IMR-90 (cell line): Measurements from ENCODE around the gene SLX4IP. TPM values are rescaled to one million over a fixed set of nuclear protein-coding genes. Genes with fewer than 3 reads are reported as not detected.

Source experiments
- ATAC-seq: fragments of 200-7000 bp; cut with Tn5 transposase; 2 replicates; pipeline ENCODE4 v1.9.1; 2020; ENCODE audit warnings: low read depth, mild to moderate bottlenecking, moderate library complexity
- BruUV-seq: library from RNA; stranded (reverse); fragments of 400-500 nt; replicated peaks from 2 replicates; lab custom pipeline; 2021; lab: Mats Ljungman, UMichigan
- CTCF ChIA-PET: fragments of 300-600 bp; formaldehyde crosslinking; extraction: SDS; loops from one replicate; lab custom pipeline; 2021; ENCODE audit warnings: antibody characterized with exemption; lab: Yijun Ruan, JAX
- POLR2A ChIA-PET: fragments of 300-600 bp; sonication (Branson Sonifier 250); formaldehyde crosslinking; loops from one replicate; lab custom pipeline; 2022; ENCODE audit warnings: antibody characterized with exemption; ENCODE audit not compliant: unreplicated experiment; lab: Charles Lee
- DNase-seq: peaks from one replicate; pipeline ENCODE4 v3.0.0; 2013
- H2AFZ ChIP-seq: replicated peaks from 2 replicates; pipeline ENCODE3; 2013; ENCODE audit warnings: low read length, mild to moderate bottlenecking; ENCODE audit not compliant: poor library complexity
- H2AK5ac ChIP-seq: 2 replicates; pipeline ENCODE4 v1.6.1; 2013; ENCODE audit warnings: low read depth, low read length, inconsistent platforms
- H2AK9ac ChIP-seq: replicated peaks from 2 replicates; pipeline ENCODE3; 2013; ENCODE audit warnings: mild to moderate bottlenecking, low read depth, low read length, moderate library complexity; ENCODE audit not compliant: poor library complexity
- H2BK120ac ChIP-seq: 2 replicates; pipeline ENCODE4 v1.6.1; 2013; ENCODE audit warnings: low read depth, low read length, inconsistent platforms
- H2BK15ac ChIP-seq: 3 replicates; pipeline ENCODE4 v1.6.1; 2013; ENCODE audit warnings: low read depth, low read length, inconsistent platforms
- H2BK20ac ChIP-seq: 2 replicates; pipeline ENCODE4 v1.6.1; 2013; ENCODE audit warnings: low read depth, mild to moderate bottlenecking, inconsistent platforms, low read length, moderate library complexity
- H2BK5ac ChIP-seq: 2 replicates; pipeline ENCODE4 v1.6.1; 2013; ENCODE audit warnings: mild to moderate bottlenecking, low read depth, low read length, inconsistent platforms; ENCODE audit not compliant: poor library complexity, severe bottlenecking
- H3K14ac ChIP-seq: replicated peaks from 2 replicates; pipeline ENCODE4 v1.6.1; 2013; ENCODE audit warnings: low read depth, low read length, inconsistent platforms
- H3K18ac ChIP-seq: 2 replicates; pipeline ENCODE4 v1.6.1; 2013; ENCODE audit warnings: low read depth, low read length, control low read depth
- H3K23ac ChIP-seq: 2 replicates; pipeline ENCODE4 v1.6.1; 2013; ENCODE audit warnings: low read depth, low read length, inconsistent platforms
- H3K27ac ChIP-seq: 2 replicates; pipeline ENCODE4 v1.5.1; 2013; ENCODE audit warnings: mild to moderate bottlenecking, control low read depth, low read length; ENCODE audit not compliant: insufficient read depth
- H3K27me3 ChIP-seq: 2 replicates; pipeline ENCODE4 v1.6.1; 2013; ENCODE audit warnings: low read length; ENCODE audit not compliant: control insufficient read depth, insufficient read depth
- H3K36me3 ChIP-seq: 2 replicates; pipeline ENCODE4 v1.6.1; 2013; ENCODE audit warnings: low read length, mixed read lengths; ENCODE audit not compliant: control insufficient read depth, insufficient read depth
- H3K4ac ChIP-seq: 2 replicates; pipeline ENCODE4 v1.6.1; 2013; ENCODE audit warnings: low read depth, low read length, inconsistent platforms
- H3K4me1 ChIP-seq: 2 replicates; pipeline ENCODE4 v1.6.1; 2013; ENCODE audit warnings: low read length, mixed read lengths; ENCODE audit not compliant: control insufficient read depth, insufficient read depth
- H3K4me2 ChIP-seq: 2 replicates; pipeline ENCODE4 v1.6.1; 2013; ENCODE audit warnings: low read depth, mild to moderate bottlenecking, control low read depth, low read length, moderate library complexity
- H3K4me3 ChIP-seq: 2 replicates; pipeline ENCODE4 v1.5.1; 2013; ENCODE audit warnings: low read depth, mild to moderate bottlenecking, control low read depth, low read length, moderate library complexity; ENCODE audit not compliant: insufficient read depth
- H3K56ac ChIP-seq: 2 replicates; pipeline ENCODE4 v1.6.1; 2013; ENCODE audit warnings: low read length, inconsistent platforms; ENCODE audit not compliant: insufficient read depth; ENCODE audit errors: extremely low read depth
- H3K79me1 ChIP-seq, 2 experiments: 2 replicates each; pipeline ENCODE4 v1.6.1; 2013; ENCODE audit warnings: low read length in 2 of 2, inconsistent platforms in 1 of 2, low read depth in 1 of 2
- H3K9ac ChIP-seq: 2 replicates; pipeline ENCODE4 v1.6.1; 2013; ENCODE audit warnings: low read depth, low read length, control low read depth
- H3K9me1 ChIP-seq: 2 replicates; pipeline ENCODE4 v1.6.1; 2013; ENCODE audit warnings: low read length, inconsistent platforms; ENCODE audit not compliant: insufficient read depth
- H3K9me3 ChIP-seq: 2 replicates; pipeline ENCODE4 v1.6.1; 2013; ENCODE audit warnings: low read length; ENCODE audit not compliant: control insufficient read depth, insufficient read depth
- H4K20me1 ChIP-seq: 2 replicates; pipeline ENCODE4 v1.6.1; 2013; ENCODE audit warnings: low read length, inconsistent platforms; ENCODE audit not compliant: insufficient read depth
- H4K5ac ChIP-seq: 2 replicates; pipeline ENCODE4 v1.6.1; 2013; ENCODE audit warnings: mild to moderate bottlenecking, low read depth, low read length, control low read depth
- H4K8ac ChIP-seq, 2 experiments: 2 replicates each; pipeline ENCODE4 v1.6.1; 2013; ENCODE audit warnings: low read depth in 2 of 2, low read length in 2 of 2, control low read depth in 1 of 2, inconsistent platforms in 1 of 2
- H4K91ac ChIP-seq: 2 replicates; pipeline ENCODE4 v1.6.1; 2013; ENCODE audit warnings: low read depth, low read length, inconsistent platforms; ENCODE audit not compliant: insufficient read depth
- BHLHE40 ChIP-seq: fragments of 150-350 bp; IDR thresholded peaks from 2 replicates; pipeline ENCODE4 v1.6.1; 2016; ENCODE audit warnings: mild to moderate bottlenecking, low read depth, low read length
- CEBPB ChIP-seq: IDR thresholded peaks from 2 replicates; pipeline ENCODE4 v1.6.1; 2012; ENCODE audit warnings: low read depth, low read length, improper control_type of control experiment
- CHD1 ChIP-seq: IDR thresholded peaks from 2 replicates; pipeline ENCODE4 v1.6.1; 2012; ENCODE audit warnings: low read depth, low read length, improper control_type of control experiment
- CTCF ChIP-seq: conservative IDR thresholded peaks from 2 replicates; pipeline ENCODE4 v1.5.1; 2012; ENCODE audit warnings: mild to moderate bottlenecking, low read depth, low read length, improper control_type of control experiment
- FOS ChIP-seq: fragments of 150-350 bp; IDR thresholded peaks from 2 replicates; pipeline ENCODE4 v1.6.1; 2016; ENCODE audit warnings: low read depth, low read length
- MAFK ChIP-seq: IDR thresholded peaks from 2 replicates; pipeline ENCODE4 v1.6.1; 2012; ENCODE audit warnings: low read depth, low read length, improper control_type of control experiment
- MAZ ChIP-seq: IDR thresholded peaks from 2 replicates; pipeline ENCODE4 v1.6.1; 2012; ENCODE audit warnings: low read depth, mild to moderate bottlenecking, low read length, improper control_type of control experiment, moderate library complexity, borderline replicate concordance
- MXI1 ChIP-seq: IDR thresholded peaks from 2 replicates; pipeline ENCODE4 v1.6.1; 2012; ENCODE audit warnings: low read depth, mild to moderate bottlenecking, low read length, moderate library complexity, borderline replicate concordance
- NFE2L2 ChIP-seq: fragments of 150-350 bp; IDR thresholded peaks from 2 replicates; pipeline ENCODE4 v1.6.1; 2016; ENCODE audit warnings: low read depth, mild to moderate bottlenecking, low read length
- POLR2A ChIP-seq: IDR thresholded peaks from 2 replicates; pipeline ENCODE4 v1.6.1; 2012; ENCODE audit warnings: mild to moderate bottlenecking, low read depth, low read length
- RAD21 ChIP-seq: IDR thresholded peaks from 2 replicates; pipeline ENCODE4 v1.6.1; 2012; ENCODE audit warnings: low read length, improper control_type of control experiment
- RCOR1 ChIP-seq: IDR thresholded peaks from 2 replicates; pipeline ENCODE4 v1.6.1; 2012; ENCODE audit warnings: mild to moderate bottlenecking, low read length, improper control_type of control experiment; ENCODE audit not compliant: insufficient replicate concordance
- RFX5 ChIP-seq: IDR thresholded peaks from 2 replicates; pipeline ENCODE4 v1.8.0; 2012; ENCODE audit warnings: low read depth, mild to moderate bottlenecking, low read length, moderate library complexity
- USF2 ChIP-seq: fragments of 150-350 bp; IDR thresholded peaks from 2 replicates; pipeline ENCODE4 v1.6.1; 2017; ENCODE audit warnings: mild to moderate bottlenecking, antibody characterized with exemption, low read length, low read depth
- WGBS, 2 experiments: methylation state at CpG; one replicate each; pipeline versions ENCODE4 v1.1.5 to v1.1.7; 2013; ENCODE audit warnings: missing lambda C conversion rate in 2 of 2; ENCODE audit not compliant: insufficient read length in 1 of 2; ENCODE audit errors: extremely low coverage in 2 of 2; 5-methylcytosine and 5-hydroxymethylcytosine counted together
- dilution Hi-C: fragments of 300-500 bp; cut with HindIII; formaldehyde crosslinking; loops from one replicate; pipeline ENCODE4 v1.14.3; 2018; ENCODE audit warnings: low sequenced_read_pairs; ENCODE audit not compliant: unreplicated experiment
- in situ Hi-C: fragments of 300-500 bp; cut with MboI; formaldehyde crosslinking; loops from 3 replicates; pipeline ENCODE4 v1.14.3; 2019; ENCODE audit warnings: low sequenced_read_pairs, inconsistent platforms, mixed read lengths
- intact Hi-C: fragments of 100-400 bp; cut with micrococcal nuclease; formaldehyde crosslinking; loops from 2 replicates; pipeline ENCODE4 v1.10.0; 2022
- polyA plus RNA-seq, 3 experiments: library from polyadenylated mRNA; depleted of rRNA; stranded (reverse); fragments of >200 nt; gene quantifications; 2 replicates each; pipeline ENCODE4 v1.2.3, GENCODE V29; 2012; ENCODE audit warnings: low replicate concordance in 1 of 3
- total RNA-seq: library from RNA; depleted of rRNA; stranded (reverse); fragments of >200 nt; gene quantifications from 2 replicates; pipeline ENCODE4 v1.2.3, GENCODE V29; 2012

The SLX4IP gene
- total and polyA plus RNA-seq, 2 of the 4 experiments (the other 2 are of a cell fraction) = 1.3 to 5.9 TPM

GRCh38 chr20:10631126-10631525 is 196.0 kb downstream of the SLX4IP start:
- Histone ChIP-seq H3K4ac (no peak overlapping the region), H3K36me3 (no peaks in the 10 kb centered on the region), H4K91ac (no peak overlapping the region), H2AK9ac (no peak overlapping the region), H4K5ac (no peak overlapping the region), H2BK5ac (no peak overlapping the region), H3K18ac (no peak overlapping the region), H4K8ac (no peak overlapping the region), H3K56ac (no peak overlapping the region), H3K14ac (no peak overlapping the region), H3K27ac (no peak overlapping the region), H3K23ac (no peak overlapping the region), H2AFZ (no peak overlapping the region), H3K9ac (no peak overlapping the region), H2BK15ac (no peak overlapping the region), H3K27me3 (no peaks in the 10 kb centered on the region), H3K4me3 (no peak overlapping the region), H2BK20ac (peak overlapping the region; percentile 3; the same call in 1 of the 2 replicates), H3K4me1 (peaks cover 16% of the 10 kb centered on the region), H2AK5ac (no peak overlapping the region), H3K79me1 (peaks cover 0 to 1% of the 10 kb centered on the region in 2 experiments; a peak in 1 of 4 replicates), H2BK120ac (no peak overlapping the region), H3K4me2 (no peak overlapping the region), H3K9me1 (peaks cover 5% of the 10 kb centered on the region; the same call in 1 of the 2 replicates), H4K20me1 (no peaks in the 10 kb centered on the region), H3K9me3 (no peaks in the 10 kb centered on the region)
- BruUV-seq = no TSS peak
- WGBS, 2 experiments = no CpG with 5 or more reads among the region's 4 CpGs
- no peak for DNase-seq
- in situ Hi-C loops = no loop called here
- POLR2A ChIA-PET = no interaction called here
- intact Hi-C loops = no loop called here
- CTCF ChIA-PET = no interaction called here
- TF ChIP-seq BHLHE40 (no peak), USF2 (no peak), RFX5 (no peak), FOS (no peak), RAD21 (no peak), MXI1 (no peak), CHD1 (no peak), MAFK (no peak), NFE2L2 (no peak), CEBPB (no peak), POLR2A (no peak), MAZ (no peak), CTCF (no peak), RCOR1 (no peak)
- no peak for ATAC-seq
- dilution Hi-C loops = no loop called here
